ENCODE results near the gene PPP2R2D. TPM values are rescaled to one million over a fixed set of nuclear protein-coding genes. Genes with fewer than 3 reads are reported as not detected.
"Not testable (repeated sequence)": the region's sequence is repeated elsewhere in the genome, so short reads cannot be mapped to it uniquely, and the experiment has no call there.

PPP2R2D gene
- total and polyA plus RNA-seq, 5 donors = 30.1 to 38.2 (median 35.4) TPM

GRCh38 chr10:131943021-131943814 is 42.4 kb downstream of the PPP2R2D start:
- Histone ChIP-seq H3K4me1 (ENCODE audit: control insufficient read depth, insufficient read depth, low read length) (no peaks in the 10 kb centered on the region), H3K4me3 (ENCODE audit: low read length) (no peak overlapping the region), H3K9me3 (ENCODE audit: control insufficient read depth, low read length) (no peaks in the 10 kb centered on the region), H3K27me3 (ENCODE audit: control insufficient read depth, insufficient read depth) (no peaks in the 10 kb centered on the region), H3K27ac (ENCODE audit: low read length) (no peak overlapping the region)
- 74% methylated on average over 11 of the region's 11 CpGs for WGBS
- DNase-seq = no peak
- intact Hi-C loops (cut with DNase I) = no loop called here
- ATAC-seq = peak; percentile 56 to 66

GRCh38 chr10:131944412-131944811 is 43.6 kb downstream of the PPP2R2D start:
- DNase-seq (no peak), ATAC-seq (no peak)
- Histone ChIP-seq H3K4me1 (ENCODE audit: control insufficient read depth, insufficient read depth, low read length) (no peaks in the 10 kb centered on the region), H3K27ac (ENCODE audit: low read length) (no peak overlapping the region), H3K27me3 (ENCODE audit: control insufficient read depth, insufficient read depth) (no peaks in the 10 kb centered on the region), H3K9me3 (ENCODE audit: control insufficient read depth, low read length) (no peaks in the 10 kb centered on the region), H3K4me3 (ENCODE audit: low read length) (no peak overlapping the region)
- intact Hi-C loops (cut with DNase I) = no loop called here
- 82% methylated on average over 4 of the region's 4 CpGs for WGBS

DNA sequence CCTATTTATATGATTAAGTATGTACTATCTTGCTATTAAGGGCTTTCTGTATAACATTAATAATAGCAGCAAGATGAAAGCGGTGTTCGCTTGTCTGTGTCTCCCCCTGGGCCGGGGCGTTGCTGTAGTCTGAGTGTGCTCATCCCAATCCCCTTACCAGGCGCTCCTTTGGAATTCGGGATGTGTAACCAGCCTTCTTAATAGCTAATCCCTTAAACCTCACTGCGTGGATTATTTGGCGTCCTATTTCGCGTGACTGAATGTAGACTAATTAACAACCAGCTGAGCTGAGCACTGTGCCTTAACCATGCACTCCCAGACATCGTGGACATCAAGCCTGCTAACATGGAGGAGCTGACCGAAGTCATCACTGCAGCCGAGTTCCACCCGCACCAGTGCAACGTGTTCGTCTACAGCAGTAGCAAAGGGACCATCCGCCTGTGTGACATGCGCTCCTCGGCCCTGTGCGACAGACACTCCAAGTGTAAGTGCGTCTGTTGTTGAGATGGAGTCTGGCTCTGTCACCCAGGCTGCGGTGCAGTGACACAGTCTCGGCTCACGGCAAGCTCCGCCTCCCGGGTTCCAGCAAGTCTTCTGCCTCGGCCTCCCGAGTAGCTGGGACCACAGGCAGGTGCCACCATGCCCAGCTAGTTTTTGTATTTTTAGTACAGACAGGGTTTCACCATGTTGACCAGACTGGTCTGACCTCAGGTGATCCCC is 44.3 kb downstream of the PPP2R2D start:
- WGBS = 94% methylated on average over 28 of the region's 28 CpGs
- DNase-seq = no peak
- H3K27ac ChIP-seq (ENCODE audit: low read length) = no peak overlapping the region
- no peaks in the 10 kb centered on the region for H3K27me3 ChIP-seq (ENCODE audit: control insufficient read depth, insufficient read depth)
- H3K4me3 ChIP-seq (ENCODE audit: low read length) = no peak overlapping the region
- no peaks in the 10 kb centered on the region for H3K9me3 ChIP-seq (ENCODE audit: control insufficient read depth, low read length)
- intact Hi-C loops (cut with DNase I) = no loop called here
- no peak for ATAC-seq
- H3K4me1 ChIP-seq (ENCODE audit: control insufficient read depth, insufficient read depth, low read length) = no peaks in the 10 kb centered on the region

DNA sequence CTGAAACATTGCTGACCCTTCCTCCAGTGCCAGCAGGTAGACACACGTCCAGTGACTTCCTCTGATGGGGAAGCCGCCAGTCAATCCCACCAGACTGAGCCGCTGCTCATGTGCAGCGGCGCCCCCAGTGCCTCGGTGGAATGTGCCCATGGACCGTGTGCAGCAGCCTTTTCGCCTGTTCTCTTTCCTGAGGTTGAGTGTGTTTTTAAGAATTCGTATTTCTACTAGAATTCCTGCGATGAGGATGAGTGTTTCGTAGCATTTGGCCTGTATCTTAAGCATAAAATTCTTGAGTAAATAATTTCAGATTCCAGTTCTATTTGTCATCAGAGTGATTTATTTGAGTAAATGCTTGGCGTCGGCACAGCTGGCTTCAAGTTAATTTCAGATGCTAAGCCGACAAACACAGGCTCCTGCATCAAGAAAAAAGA is 45.5 kb downstream of the PPP2R2D start:
- Histone ChIP-seq H3K4me3 (ENCODE audit: low read length) (no peak overlapping the region), H3K27ac (ENCODE audit: low read length) (no peak overlapping the region), H3K27me3 (ENCODE audit: control insufficient read depth, insufficient read depth) (no peaks in the 10 kb centered on the region), H3K4me1 (ENCODE audit: control insufficient read depth, insufficient read depth, low read length) (no peaks in the 10 kb centered on the region), H3K9me3 (ENCODE audit: control insufficient read depth, low read length) (no peaks in the 10 kb centered on the region)
- no peak for ATAC-seq
- 88% methylated on average over 14 of the region's 14 CpGs for WGBS
- intact Hi-C loops (cut with DNase I) = no loop called here
- no peak for DNase-seq

DNA sequence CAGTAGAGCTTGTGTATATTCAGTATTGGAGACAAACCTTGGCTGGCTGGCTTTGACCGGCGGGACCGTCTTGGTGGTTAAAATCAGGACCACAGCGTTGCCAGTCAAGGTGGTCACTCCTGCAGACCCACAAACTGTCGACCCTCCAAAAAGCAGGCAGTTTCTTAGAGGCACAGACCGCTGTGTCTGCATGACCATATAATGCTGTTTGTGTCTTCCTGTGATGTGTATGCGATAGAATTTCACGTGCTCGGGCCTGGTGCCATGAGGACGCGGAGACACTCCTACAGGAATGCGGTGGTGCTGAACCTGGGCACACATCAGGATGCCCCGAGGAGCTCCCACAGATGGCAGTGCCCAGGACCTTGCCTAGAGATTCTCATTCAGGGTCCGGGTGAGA is 46.1 kb downstream of the PPP2R2D start:
- Histone ChIP-seq H3K27ac (ENCODE audit: low read length) (no peak overlapping the region), H3K27me3 (ENCODE audit: control insufficient read depth, insufficient read depth) (no peaks in the 10 kb centered on the region), H3K4me1 (ENCODE audit: control insufficient read depth, insufficient read depth, low read length) (no peaks in the 10 kb centered on the region), H3K9me3 (ENCODE audit: control insufficient read depth, low read length) (no peaks in the 10 kb centered on the region), H3K4me3 (ENCODE audit: low read length) (no peak overlapping the region)
- ATAC-seq (no peak), DNase-seq (no peak)
- intact Hi-C loops (cut with DNase I) = no loop called here
- 97% methylated on average over 14 of the region's 14 CpGs for WGBS

DNA sequence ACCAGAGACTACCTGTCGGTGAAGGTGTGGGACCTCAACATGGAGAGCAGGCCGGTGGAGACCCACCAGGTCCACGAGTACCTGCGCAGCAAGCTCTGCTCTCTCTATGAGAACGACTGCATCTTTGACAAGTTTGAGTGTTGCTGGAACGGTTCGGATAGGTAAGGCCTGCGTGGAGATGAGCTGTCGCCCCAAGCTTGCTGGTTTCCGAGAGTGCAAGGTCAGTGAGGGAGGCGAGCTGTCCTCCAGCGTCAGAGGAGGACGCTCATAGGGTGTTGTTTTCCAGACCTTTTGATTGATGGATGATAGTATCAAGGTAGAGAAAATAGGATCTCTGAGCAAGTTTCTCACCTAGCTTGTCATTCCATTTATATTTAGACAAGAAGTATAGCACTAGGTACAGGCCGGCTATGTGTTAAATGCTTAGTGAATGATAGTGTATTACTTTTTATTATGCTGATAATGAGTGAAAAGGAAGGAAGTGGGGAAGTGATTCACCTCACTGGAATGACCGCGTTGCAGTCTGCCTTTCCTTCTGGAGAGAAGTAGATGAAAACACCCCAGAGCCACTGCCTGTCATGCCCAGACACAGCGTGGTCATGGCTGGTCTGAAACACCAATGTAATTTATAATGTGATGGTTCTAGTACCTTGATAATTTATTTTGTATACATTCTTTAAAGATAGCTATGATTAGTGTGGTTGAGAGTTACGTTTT is 47.0 kb downstream of the PPP2R2D start:
- no peak overlapping the region for H3K4me3 ChIP-seq (ENCODE audit: low read length)
- ATAC-seq (peak in 1 of 2 donors; percentile 43), DNase-seq (no peak)
- H3K27me3 ChIP-seq (ENCODE audit: control insufficient read depth, insufficient read depth) = no peaks in the 10 kb centered on the region
- WGBS = 86% methylated on average over 18 of the region's 18 CpGs
- no peaks in the 10 kb centered on the region for H3K9me3 ChIP-seq (ENCODE audit: control insufficient read depth, low read length)
- no peaks in the 10 kb centered on the region for H3K4me1 ChIP-seq (ENCODE audit: control insufficient read depth, insufficient read depth, low read length)
- intact Hi-C loops (cut with DNase I) = no loop called here
- no peak overlapping the region for H3K27ac ChIP-seq (ENCODE audit: low read length)

DNA sequence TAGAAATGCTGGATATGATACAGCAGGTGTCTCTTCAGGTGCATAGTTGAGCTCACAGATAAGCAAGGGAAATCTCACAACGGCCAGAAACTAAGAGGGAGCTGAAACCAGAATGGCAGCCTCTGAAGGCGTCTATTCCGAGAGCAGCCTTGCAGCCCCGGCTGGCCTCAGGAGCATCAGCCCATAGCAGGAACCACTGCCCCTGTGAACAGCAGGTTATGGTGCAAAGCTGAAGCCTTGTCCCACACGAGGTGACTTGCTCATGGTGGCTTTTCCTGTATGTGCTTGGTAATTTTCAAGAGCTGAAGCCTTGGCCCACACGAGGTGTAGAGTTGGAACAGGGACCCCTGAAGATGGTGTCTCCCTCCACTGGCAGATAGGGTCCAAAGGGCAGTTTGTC is 47.7 kb downstream of the PPP2R2D start:
- DNase-seq (no peak), ATAC-seq (no peak)
- Histone ChIP-seq H3K27ac (ENCODE audit: low read length) (no peak overlapping the region), H3K27me3 (ENCODE audit: control insufficient read depth, insufficient read depth) (no peaks in the 10 kb centered on the region), H3K4me1 (ENCODE audit: control insufficient read depth, insufficient read depth, low read length) (no peaks in the 10 kb centered on the region), H3K4me3 (ENCODE audit: low read length) (no peak overlapping the region), H3K9me3 (ENCODE audit: control insufficient read depth, low read length) (no peaks in the 10 kb centered on the region)
- 86% methylated on average over 6 of the region's 6 CpGs for WGBS
- intact Hi-C loops (cut with DNase I) = no loop called here

DNA sequence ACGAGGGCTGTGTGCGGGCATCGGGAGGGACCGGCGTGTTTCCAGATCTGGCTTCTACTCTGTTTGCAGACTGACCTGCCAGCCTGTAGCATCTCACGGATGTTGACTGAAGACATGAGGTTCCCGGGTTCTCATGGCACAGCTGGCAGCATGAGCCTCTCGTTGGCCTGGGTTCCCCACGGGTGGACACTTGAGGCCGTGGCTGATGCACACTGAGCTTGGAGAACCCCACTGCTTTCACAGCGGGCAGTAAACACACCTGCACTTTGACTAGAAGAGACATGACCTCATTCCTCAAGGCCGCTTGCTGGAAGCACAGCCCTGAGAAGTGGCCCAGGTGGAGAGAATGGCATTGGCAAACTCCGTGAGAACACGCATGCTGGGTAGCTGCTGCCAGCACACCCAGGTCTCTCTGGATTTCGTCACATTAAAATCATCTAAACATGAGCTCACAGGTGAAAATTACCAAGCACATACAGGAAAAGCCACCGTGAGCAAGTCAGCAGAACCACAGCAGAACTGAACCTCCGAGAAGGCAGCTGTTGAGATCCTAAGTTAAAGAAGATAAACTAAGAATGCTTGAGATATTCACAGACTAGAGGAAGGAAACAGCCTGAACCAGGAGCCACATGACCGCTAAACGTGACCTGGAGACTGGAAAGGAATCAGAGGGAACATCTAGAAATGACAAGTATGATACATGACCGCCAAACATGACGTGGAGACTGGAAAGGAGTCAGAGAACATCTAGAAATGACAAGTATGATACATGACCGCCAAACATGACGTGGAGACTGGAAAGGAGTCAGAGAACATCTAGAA is 48.4 kb downstream of the PPP2R2D start:
- DNase-seq (no peak), ATAC-seq (no peak)
- no peaks in the 10 kb centered on the region for H3K9me3 ChIP-seq (ENCODE audit: control insufficient read depth, low read length)
- 92% methylated on average over 21 of the region's 23 CpGs for WGBS
- H3K27me3 ChIP-seq (ENCODE audit: control insufficient read depth, insufficient read depth) = no peaks in the 10 kb centered on the region
- H3K4me1 ChIP-seq (ENCODE audit: control insufficient read depth, insufficient read depth, low read length) = no peaks in the 10 kb centered on the region
- intact Hi-C loops (cut with DNase I) = no loop called here
- H3K27ac ChIP-seq (ENCODE audit: low read length) = no peak overlapping the region
- H3K4me3 ChIP-seq (ENCODE audit: low read length) = no peak overlapping the region

- 76% methylated on average over 5 of the region's 7 CpGs for WGBS
- intact Hi-C loops (cut with DNase I); DNase-seq; H3K9me3 ChIP-seq (ENCODE audit: control insufficient read depth, low read length); H3K27me3 ChIP-seq (ENCODE audit: control insufficient read depth, insufficient read depth); ATAC-seq; H3K27ac ChIP-seq (ENCODE audit: low read length); H3K4me3 ChIP-seq (ENCODE audit: low read length); H3K4me1 ChIP-seq (ENCODE audit: control insufficient read depth, insufficient read depth, low read length): not testable (repeated sequence)
Observed at GRCh38 chr10:131949908-131950307, 49.1 kb downstream of the PPP2R2D start.

DNA sequence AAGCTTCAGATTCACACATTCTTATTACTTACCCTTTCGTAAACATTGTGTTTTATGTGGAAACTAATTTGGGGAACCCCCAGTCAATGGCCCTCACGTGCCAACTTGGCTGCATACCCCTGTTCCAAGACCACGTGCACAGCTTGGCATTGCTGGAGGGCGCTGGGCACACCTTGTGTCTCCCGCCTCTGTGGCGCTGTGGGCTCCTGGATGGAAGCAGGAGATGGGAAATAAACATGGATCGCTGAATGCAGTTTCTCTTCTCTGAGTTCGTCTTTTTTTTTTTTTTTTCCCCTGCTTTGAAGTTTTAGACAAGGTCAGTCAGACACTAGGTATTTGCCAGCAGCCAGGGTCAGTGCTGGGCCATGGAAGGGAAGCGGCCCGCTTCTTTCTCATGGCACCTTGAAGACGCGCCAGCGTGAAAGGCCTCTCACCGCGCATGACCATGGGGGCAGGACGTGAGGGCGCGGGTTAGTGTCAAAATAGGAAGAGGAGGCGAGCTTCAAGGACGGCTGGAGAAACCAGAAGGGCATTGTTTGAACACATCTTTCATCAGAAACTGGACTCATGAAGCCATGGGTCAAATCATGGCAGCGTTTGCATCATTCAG is 53.7 kb downstream of the PPP2R2D start:
- Histone ChIP-seq H3K27ac (ENCODE audit: low read length) (no peak overlapping the region), H3K27me3 (ENCODE audit: control insufficient read depth, insufficient read depth) (no peaks in the 10 kb centered on the region), H3K4me1 (ENCODE audit: control insufficient read depth, insufficient read depth, low read length) (no peaks in the 10 kb centered on the region), H3K9me3 (ENCODE audit: control insufficient read depth, low read length) (no peaks in the 10 kb centered on the region), H3K4me3 (ENCODE audit: low read length) (no peak overlapping the region)
- 91% methylated on average over 21 of the region's 21 CpGs for WGBS
- intact Hi-C loops (cut with DNase I) = no loop called here
- DNase-seq (no peak), ATAC-seq (no peak)

Data from right cardiac atrium (tissue), 5 donors.